ENCODE results near the gene ORC6.

The ORC6 gene

GRCh38 chr16:46701615-46702014 lies 12.2 kb downstream of the ORC6 start:
- no peak for DNase-seq

DNA sequence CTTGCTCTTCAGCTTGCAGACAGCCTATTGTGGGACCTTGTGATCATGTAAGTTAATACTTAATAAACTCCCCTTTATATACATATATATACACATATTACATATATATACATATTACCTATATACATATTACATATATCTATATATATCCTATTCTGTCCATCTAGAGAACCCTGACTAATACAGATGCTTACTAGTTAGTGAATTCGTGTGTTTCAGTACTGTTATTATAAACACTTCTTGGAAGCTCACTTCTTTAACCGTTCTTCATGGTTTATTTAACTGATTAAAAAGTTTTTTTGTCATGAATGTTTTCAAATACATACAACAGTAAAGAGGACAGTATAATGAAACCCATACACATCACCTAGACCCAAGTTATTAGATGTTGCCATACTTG lies 12.6 kb downstream of the ORC6 start:
- DNase-seq, result no peak

- DNase-seq, result no peak
Measured at GRCh38 chr16:46706642-46707041, 17.2 kb downstream of the ORC6 start.

DNA sequence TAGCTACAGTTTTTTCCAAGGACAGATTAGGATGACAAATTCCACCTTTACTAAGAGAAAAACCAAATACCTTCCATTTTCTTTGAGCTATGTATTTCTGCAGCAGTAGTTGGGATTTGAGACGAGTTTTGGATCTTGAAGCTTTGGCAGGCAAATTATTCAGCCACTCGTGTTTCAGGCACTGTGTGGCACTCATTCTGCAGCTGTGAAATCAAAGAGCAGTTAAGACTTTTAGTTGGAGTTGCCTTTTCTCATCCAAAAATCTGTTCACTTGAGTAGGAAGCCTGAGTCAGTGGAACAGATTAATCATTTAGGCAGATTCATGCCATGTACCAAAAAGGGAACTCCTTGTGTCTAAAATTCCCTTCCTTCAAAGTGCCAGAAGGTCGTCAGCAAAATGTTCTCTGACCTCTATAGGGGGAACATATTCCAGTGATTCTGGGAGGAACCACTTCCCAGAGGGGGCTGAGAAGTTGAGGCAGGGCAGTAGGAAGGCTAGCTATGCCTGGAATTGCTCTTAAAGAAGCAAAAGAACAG lies 20.1 kb downstream of the ORC6 start:
- DNase-seq, result no peak

- no peak for DNase-seq
Measured at GRCh38 chr16:46711106-46712058, 21.9 kb downstream of the ORC6 start.

DNA sequence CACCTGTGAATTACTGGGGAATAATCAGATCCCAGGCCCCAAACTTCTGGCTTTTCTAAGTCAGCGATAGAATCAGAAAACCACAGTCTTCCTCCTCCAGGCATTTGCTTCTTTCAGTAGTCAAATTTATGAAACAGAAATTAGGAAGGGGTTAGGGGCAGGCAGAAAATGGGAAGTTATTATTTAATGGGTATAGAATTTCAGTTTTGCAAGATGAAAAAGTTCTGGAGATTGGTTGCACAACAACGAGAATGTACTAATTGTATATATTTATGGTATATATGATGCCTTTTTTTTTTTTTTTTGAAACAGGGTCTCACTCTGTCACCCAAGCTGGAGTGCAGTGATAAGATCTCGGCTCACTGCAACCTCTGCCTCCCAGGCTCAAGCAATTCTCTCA lies 23.5 kb downstream of the ORC6 start:
- DNase-seq, result no peak

DNA sequence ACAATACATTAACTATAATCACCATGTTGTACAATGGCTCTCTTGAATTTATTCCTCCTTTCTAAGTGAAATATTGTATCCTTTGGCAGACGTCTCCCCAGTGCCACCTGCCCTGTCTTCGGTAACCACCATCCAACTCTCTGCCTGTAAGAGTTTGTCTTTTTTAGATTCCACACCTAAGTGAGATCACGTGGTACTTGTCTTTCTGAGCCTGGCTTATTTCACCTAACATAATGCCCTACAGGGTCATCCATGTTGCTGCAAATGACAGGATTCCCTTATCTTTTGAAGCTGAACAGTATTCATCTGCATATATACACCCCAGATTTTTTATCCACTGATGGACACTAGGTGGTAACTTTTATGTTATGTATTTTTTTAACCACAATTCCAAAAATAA lies 24.2 kb downstream of the ORC6 start:
- no peak for DNase-seq

DNA sequence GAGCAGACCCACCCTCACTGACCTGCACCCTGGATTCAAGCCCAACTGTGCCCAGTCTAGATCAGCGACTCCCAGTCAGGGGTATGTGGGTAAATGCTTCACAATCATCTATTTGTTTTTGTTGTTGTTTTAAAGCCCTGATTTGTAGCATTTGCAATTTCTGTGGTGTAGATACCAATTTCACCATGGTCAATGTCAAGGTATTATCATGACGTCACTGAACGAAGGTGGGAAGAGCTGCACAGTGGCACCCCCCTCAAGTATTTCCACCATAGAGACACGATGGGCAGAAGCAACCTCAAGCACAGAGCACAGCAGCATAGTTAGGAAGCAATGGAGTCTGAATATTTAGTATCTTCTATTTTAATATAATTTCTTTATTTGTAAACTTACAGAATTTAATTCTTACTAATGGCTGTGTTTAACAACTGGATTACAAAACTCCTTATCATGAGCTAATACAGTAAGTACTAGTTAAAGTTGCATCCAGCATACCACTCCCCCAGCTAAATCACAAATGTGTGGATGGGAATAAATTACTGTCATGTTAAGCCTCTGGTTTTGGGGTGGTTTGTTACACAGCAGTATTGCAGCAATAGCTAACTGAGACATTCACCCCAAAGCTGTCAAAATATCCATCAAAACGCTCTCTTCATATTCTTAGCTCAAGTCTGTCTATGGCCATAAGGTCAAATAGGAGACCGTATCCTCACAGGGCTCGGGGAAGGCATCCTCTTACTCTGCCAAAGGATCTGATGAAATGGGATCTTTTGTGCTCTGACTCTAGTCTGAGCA lies 25.5 kb downstream of the ORC6 start:
- DNase-seq, result no peak

GRCh38 chr16:46715769-46716305 lies 26.4 kb downstream of the ORC6 start:
- no peak for DNase-seq

DNA sequence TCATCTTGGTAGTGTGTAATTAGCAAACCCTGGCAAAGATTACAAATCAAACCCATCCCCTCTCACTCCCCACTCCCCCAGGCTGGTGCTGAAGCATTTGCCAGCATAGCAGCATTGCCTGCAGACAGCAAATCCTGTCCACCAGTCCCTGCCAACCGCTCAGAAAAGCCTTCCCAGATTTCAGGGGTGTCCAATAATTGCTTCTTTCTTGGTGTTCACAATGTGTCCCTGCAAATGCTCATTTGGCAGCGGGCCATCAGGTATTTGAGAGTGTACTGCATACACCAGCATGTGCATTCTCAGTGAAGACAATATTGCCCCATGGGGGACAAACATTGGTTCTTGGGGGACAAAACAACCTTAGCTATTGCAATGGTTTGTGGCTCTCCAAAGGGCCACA lies 28.2 kb downstream of the ORC6 start:
- no peak for DNase-seq

DNA sequence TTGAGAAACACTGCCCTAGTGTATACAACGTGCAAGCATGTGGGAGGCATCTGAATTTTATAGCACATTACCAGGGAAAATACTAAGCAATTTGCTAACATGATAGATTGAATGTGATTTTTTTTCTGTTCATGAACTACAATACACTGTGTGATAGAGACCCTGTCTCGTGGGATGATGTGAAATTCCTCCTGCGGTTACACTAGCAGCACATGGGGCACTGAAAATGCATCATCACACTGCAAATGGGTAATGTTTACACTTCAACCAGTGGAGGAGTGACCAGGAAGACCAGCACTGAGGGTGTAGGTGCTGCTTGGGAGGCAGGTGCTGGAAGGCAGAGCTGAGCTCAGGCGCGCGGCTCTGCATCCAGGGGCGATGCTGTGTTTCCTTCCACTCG lies 28.8 kb downstream of the ORC6 start:
- DNase-seq, result no peak

- no peak for DNase-seq
Measured at GRCh38 chr16:46719528-46719927, 30.1 kb downstream of the ORC6 start.

- no peak for DNase-seq
Measured at GRCh38 chr16:46720619-46721018, 31.2 kb downstream of the ORC6 start.

DNA sequence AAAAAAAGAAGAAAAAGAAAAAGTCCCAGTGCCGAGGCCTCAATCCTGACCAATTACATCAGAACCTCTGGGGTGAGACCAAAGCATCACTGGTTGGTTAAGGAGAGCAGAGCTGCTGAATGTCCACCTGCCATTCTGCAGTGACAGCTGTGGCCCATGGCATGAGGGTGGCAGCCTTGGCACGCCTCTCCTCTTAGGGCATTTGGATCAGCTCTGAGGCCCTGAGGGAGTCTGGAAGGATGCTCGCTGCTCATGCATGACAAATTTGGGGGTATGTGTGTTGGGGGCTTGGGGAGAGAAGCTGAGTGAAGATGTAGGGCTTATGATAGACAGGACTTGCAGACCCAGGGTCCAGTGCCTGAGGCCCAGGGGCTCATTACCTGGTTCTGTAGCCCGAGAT lies 32.4 kb downstream of the ORC6 start:
- no peak for DNase-seq

DNA sequence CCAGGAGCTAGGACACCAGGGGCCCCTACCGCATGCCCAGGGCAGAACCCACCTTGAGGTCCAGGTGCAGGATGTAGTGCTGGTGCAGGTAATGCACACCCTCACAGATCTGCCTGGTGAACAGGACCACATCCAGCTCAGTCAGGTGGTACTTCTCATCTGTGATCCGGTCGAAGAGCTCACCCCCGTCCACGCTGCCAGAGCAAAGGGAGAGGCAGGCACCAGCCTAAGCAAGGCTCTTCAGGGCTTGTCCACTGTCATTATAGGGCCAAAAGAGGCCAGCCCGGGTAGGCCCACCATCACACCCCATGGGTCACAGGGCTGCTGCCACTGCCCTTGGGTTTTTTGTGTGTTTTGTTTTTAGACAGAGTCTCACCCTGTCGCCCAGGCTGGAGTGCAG lies 37.7 kb downstream of the ORC6 start:
- no peak for DNase-seq

DNA sequence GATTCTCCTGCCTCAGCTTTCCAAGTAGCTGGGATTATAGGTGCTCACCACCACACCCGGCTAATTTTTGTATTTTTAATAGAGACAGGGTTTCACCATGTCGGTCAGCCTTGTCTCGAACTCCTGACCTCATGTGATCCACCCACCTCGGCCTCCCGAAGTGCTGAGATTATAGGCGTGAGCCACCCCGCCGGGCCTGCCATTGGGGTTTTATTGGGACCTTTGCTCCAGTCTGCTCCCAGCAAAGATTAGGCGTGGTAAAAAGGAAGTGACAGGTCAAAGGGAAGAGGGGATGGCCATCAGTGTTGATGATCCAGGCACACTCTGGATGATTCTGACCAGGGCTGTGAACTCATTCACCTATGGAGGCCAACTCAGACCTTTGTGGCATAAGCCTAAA lies 38.2 kb downstream of the ORC6 start:
- DNase-seq, result no peak

DNA sequence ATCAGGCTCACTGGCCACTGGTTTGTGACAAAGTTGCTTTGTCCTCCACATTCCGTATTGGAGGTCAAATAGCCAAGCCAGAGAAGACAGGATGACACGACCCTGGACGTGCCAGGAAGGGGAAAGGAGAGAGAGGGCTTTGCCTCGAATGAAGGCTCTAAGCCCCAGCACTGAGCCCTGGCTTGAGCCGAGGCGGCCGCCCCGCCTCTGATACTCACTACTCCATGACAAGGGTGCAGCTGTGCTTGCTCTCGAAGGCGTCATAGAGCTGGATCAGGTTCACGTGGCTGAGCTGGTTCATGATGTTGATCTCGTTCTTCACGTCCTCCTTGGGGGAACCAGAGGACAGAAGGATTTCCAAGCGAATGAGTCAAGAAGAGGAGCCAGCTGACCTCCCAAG lies 39.3 kb downstream of the ORC6 start:
- DNase-seq, result no peak

GRCh38 chr16:46729326-46729995 lies 40.0 kb downstream of the ORC6 start:
- no peak for DNase-seq

DNA sequence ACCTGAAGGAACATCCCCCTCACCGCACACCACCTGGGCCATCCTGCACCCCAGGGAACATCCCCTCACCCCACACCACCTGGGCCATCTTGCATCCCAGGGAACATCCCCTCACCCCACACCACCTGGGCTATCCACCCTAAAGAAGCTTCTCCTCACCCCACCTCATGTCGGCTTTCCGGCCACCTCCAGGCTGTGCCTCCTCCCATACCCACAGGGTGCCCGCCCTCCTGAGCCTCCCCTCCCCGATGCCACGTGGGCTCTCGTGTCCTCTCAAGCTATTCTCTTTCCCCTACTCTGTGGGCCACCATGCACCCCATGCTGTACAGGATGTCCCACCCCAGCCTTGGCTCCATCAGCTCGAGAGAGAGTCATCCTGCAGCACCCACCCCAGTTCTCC lies 40.7 kb downstream of the ORC6 start:
- no peak for DNase-seq

GRCh38 chr16:46730801-46731690 lies 41.6 kb downstream of the ORC6 start:
- DNase-seq, result no peak

DNA sequence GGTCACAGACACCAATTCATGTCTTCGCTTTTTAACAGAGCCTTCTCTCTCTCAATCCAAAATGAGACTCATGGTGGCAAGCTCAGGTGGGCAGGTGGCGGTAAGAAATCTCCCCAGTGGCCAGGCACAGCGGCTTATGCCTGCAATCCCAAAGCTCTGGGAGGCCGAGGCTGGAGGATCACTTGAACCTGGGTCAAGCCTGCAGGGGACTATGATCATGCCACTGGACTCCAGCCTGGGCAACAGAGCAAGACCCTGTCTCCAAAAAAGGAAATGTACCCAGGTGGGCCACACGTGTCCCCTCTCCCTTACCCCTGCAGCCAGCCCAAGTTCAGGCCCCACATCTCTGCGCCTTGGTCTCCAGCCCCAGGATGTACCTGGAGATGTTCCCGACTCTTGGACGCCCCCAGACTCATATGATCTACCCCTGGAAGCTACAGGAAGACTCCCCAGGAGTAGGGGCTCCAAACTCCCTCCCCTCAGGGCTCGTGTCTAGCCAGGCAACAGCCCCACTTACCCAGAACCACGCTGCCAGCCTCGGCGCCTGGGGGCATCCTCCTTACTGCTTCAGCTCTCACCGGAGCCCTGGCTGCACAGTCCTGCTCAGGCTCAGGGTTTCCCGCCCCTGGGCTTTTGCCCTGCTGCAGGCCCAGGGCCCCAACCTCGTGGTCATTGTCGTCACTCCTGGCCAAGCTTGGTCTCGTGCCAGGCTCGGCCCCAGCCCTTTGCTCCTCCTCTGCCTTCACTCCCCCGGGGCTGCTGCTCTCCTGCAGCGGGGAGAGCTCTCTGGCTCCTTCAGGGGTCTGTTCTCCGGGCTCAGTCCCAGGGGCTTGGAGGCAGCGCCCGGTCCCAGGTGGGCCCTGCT lies 42.5 kb downstream of the ORC6 start:
- DNase-seq, result no peak

All from stimulated activated CD4-positive, alpha-beta T cell treated with anti-CD3 and anti-CD28 coated beads, Interleukin-2, amount 100 ng/mL, for 24 hours (primary cell).